AG08395 (cell line): ENCODE measurements around the gene CMC2.
A peak's percentile ranks its signal among the peaks of the same experiment; 100 is the strongest.

Experiments used
- DNase-seq: peaks from one replicate; pipeline ENCODE4 v3.0.0; 2012; ENCODE audit warnings: mixed read lengths, low spot score

CMC2 gene

DNA sequence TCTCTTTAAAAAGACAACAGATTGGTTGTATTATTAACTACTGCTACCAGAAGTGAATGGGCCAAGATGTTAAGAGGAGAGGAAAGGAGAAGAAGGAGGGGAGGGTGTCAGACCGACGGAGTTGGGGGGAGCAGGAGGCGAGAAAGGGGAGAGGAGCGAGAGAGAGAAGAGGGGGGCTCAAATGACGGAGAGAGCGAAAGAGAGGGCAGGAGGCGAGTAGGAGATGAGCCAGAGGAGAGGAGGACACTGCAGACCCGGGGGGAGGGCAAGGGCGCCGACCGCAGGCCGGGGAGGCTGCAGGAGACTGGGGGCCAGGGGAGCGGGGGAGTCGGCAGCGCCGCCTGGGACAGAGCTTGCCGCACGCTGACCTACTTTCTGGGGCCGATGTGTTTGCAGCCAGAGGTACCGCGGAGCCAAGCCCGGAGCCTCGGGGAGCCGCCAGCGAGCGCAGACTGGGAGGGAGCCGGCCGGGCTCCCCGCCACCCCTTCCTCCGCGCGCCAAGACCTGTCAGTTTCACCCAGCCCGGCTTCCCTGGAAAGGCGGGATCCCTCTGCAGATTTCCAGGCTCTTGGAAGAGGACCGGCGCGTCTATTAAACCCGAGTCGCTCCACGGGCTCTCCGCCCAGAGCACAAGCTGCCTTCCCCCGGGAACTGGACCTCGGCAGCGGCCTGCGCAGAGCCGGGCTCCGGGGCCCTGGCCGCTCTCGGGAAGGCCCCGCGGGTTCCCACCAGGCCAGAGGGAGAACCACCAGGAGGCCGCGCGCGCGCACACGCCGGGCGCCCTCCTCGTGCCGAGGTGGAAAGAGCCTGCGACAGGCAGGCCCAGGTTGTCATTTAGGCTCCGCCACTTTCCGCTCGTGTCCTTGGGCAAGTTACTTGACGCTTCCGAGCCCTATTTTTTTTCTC lies 74.6 kb downstream of the CMC2 start:
- DNase-seq: peak; percentile 57

DNA sequence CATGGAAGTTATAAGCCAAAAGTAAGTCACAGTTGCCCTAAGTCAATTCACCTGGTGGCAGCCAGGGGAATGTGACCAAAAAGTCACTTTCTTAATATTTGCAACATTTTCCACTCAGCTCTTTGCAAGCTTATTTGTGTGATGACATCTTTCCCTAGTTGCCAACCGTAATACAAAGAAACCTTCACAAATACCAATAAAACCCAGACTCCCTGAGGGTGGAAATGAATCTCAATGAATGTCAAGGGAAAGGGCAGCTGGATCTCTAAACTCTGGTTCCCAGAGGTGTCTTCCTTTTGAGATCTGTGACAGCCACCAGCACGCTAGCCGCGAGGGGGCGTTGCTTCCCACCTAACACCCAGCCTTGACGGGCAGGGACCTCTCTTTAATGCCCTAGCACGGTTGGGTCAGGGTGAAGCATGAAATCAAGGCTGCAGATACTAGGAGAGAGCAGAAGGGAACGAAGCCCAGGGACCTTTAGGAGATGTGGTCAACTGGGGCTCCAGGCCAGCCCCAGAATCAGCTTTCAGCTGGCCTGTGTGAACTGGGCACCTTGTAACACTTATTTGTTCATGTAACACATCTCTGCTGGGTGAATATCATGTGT lies 82.2 kb downstream of the CMC2 start:
- peak; percentile 71 for DNase-seq

DNA sequence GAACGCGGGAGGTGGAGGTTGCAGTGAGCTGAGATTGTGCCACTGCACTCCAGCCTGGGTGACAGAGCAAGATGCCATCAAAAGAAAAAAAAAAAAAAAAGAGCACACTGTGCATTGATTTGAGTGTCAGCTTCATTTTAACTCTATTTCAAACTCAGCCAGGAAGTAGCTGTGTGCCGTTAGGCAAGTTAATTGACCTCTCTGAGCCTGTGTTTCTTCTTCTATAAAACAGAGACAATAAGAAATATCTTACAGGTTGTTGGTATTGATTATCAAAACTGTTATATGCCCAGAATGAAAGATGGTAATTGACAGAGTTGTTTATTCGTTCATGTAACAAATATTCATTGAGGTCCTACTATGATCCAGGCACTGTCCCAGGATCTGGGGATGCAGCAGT lies 83.3 kb downstream of the CMC2 start:
- no peak for DNase-seq
